GM21360 (cell line): ENCODE results near the gene FAM222B.
"Not testable (repeated sequence)": the region's sequence is repeated elsewhere in the genome, so short reads cannot be mapped to it uniquely, and the experiment has no call there.

Source experiments
- ATAC-seq: cut with Tn5 transposase; IDR thresholded peaks from one replicate; pipeline ENCODE4 v1.9.1; 2021; ENCODE audit warnings: mild to moderate bottlenecking, moderate library complexity; ENCODE audit not compliant: unreplicated experiment

FAM222B gene, protein sequence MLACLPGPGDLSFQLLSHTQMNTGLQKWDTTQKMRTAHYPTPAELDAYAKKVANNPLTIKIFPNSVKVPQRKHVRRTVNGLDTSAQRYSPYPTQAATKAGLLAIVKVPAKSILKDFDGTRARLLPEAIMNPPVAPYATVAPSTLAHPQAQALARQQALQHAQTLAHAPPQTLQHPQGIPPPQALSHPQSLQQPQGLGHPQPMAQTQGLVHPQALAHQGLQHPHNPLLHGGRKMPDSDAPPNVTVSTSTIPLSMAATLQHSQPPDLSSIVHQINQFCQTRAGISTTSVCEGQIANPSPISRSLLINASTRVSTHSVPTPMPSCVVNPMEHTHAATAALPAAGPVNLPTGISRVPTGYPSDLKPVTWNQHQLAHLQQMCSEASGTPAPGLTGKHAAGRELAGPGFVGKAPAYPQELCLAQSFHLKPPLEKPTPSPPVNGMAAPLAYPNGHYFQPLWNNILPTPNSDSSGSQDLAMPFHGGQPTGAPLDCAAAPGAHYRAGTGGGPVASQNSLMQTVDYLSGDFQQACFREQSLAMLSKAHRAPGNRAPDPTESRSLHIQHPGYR

GRCh38 chr17:28842282-28843012 is at the start of gene FAM222B:
FAM222B (minus strand) TSS chr17:28842790; CDS start chr17:28766667, 76,123 bp downstream.
- peak; percentile 79 for ATAC-seq

DNA sequence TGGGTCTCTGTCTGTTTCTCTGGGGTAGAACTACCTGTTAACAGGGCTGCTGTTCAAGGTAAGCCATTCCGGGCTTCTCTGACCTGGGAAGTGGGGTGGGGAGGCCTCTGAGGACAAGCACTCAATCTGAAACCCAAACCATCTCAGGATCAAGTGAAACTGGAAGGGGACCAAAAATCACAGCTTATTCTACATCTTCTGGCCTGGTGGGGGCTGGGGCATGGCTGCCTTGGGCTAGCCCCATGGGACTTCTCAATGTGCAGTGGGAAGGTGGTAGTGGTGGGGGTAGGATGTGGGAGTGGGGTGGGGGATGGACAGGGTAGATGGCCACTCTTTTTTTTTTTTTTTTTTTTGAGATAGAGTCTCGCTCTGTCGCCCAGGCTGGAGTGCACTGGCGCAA is 49.4 kb upstream of the FAM222B start:
- no peak for ATAC-seq

DNA sequence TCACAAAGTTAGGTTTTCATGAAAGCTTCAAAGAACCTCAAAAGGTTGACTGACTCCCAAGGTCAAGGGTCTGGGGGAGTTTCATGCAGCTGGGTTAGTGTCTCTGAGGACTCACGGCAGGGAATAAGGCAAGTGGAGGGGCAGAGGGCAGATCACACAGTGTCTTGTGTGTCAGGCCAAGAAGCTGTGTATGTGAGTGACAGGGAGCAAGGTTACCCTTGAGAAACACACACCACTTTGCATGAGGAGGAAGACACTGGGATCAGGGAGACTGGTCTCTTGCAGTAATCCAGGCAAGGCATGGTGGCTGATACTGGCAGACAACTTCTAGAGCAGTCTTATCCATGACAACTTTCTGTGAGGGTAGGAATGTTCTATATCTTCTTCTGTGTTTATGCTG is 48.6 kb upstream of the FAM222B start:
- ATAC-seq, result no peak

DNA sequence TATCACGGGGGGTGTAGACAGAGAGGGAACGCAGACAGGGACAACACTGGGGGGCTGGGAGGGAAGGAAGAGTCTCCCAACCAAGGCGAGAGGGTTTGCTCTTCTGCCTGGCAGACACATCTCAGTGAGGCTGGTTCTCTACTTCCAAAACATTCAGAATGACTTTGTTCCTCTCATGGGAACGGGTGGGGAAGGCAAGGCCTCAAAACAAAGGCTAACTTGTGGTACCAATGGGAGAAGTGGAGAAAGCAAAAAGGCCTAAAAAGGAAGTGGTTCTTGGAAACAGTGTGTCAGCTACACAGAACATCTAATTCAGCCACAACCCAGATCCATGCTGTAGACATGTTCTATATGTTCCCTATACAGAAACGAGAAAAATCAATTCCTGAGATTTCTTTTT is 47.4 kb upstream of the FAM222B start:
- no peak for ATAC-seq

DNA sequence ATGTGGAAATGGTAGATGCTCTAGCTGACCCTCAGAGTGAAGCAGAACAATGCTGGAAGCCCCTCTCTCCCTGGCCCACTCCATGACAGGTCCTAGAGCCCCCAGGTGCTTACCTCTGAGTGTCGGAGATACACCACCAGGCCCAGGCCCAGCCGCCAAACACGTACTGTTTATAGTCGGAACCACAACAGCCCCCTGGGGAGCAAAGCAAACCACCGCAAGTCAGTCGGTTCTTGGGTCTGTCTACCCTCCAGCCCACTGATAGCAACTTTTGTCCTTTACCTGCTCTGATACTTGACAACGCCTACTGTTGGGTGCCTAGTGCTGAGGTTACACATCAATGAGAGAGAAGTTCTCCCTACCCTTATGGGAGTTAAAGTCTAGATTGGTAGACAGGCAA is 46.2 kb upstream of the FAM222B start:
- no peak for ATAC-seq

- no peak for ATAC-seq
Observed at GRCh38 chr17:28887871-28888471, 45.4 kb upstream of the FAM222B start.

GRCh38 chr17:28885951-28886350 is 43.4 kb upstream of the FAM222B start:
- no peak for ATAC-seq

GRCh38 chr17:28885363-28885762 is 42.8 kb upstream of the FAM222B start:
- no peak for ATAC-seq

DNA sequence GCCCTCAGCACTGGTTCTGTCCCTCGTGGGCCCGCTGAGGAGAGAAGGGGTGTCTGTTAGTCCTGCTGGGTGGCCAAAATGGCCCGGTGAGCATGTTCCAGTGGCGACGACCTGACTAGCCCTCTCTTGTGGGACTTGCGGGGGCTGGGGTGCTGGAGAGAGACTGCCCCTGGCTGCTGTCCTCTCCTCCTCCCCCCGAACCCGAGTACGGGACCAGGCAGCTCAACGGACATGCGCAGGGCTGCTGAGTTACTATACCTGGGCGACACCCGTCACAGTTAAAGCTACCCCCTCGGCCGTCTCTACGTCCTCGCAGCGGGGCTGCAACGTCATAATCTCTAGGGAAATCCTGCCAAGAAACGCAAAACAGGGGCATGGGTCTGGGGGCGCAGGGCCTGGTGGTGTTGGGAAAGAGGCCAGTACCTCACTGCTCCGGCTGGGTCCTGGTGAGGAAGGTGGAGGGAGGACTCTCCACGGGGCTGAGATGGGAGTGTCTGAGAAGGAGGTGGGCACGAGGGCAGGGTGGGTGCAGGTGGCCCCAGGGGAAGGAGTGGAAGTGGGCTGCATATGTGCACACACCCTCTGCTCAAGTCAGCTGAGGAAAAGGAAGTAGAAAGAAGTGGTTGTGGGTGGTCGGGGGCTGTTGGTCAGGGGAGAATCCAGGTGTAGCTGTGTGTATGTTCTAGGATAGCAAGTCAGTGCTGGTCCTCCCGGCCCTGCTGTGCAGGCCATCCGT is 41.5 kb upstream of the FAM222B start:
- no peak for ATAC-seq

DNA sequence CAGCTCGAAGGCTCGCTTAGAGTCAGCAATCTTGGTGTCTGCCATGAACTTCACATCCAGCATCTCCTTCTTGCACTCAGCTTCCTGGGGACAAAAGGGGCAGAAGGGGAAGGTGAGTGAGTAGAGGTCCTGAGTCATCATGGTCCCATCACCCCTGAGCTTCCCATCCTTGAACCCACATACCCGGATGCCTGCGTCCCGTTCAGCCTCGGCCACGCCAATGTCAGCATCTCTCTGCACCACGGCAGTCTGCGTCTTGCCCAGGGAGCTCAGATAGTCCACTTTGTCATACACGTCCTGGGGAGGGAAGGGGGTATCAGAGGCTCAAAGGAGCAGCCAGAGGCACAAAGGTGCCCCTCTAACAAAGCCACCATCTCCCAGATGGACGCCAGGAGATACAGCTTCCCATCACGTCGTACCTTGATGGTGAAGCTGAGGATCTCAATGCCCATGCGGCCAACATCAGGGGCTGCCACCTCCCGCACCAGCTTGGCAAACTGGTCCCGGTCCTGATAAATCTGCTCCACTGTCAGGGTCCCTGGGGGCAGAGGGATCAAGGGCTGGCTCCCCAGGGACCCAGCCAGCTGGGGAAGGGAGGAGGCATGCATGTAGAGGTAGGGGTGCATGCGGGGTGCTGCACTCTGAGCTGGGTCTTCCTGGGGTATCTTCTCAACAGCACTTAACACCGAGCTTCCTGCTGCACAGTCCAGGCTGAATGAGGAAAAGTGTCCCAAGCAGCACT is 39.7 kb upstream of the FAM222B start:
- no peak for ATAC-seq

DNA sequence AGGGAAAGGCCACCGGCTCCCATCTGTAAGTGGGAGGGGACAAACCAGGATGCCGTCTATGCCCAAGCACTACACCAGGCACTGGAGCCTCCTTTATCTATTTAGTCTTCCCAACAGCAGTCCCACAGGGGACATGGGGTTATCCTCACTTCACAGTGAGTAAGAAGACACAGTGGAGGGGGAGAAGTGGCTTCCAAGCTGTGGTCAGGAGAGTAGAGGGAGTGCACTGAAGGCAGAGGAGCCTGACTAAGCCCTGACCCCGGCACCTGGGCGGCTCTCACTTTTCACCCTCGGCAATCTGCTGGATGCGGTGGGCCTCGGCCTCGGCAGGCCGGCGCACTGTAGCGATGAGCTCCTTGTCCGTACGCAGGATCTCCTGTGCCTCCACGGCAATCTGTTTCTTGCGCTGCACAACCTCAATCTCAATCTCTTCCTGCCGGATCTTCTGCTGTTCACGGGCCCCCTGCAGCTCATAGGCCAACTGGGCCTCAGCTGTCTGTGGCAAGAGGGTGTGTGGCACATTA is 39.0 kb upstream of the FAM222B start:
- no peak for ATAC-seq

DNA sequence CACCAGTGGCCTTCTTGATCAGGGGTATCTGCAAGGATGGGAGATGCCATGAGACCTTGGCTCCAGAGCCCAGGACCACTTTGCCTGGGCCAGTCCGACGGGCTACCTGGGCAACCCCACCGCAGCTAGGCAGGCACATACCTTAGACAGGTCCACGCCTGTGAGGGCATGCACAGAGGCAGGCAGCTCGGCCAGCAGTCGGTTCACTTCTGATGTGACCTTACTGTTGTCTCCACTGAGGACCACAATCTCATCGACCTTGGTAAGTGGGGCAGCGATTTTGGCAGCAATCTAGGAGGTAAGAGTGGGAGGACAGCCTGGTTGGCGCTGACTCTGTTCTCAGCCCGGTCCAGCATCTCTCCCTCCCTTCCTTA is 38.0 kb upstream of the FAM222B start:
- no peak for ATAC-seq

GRCh38 chr17:28879886-28880571 is 37.4 kb upstream of the FAM222B start:
- no peak for ATAC-seq

DNA sequence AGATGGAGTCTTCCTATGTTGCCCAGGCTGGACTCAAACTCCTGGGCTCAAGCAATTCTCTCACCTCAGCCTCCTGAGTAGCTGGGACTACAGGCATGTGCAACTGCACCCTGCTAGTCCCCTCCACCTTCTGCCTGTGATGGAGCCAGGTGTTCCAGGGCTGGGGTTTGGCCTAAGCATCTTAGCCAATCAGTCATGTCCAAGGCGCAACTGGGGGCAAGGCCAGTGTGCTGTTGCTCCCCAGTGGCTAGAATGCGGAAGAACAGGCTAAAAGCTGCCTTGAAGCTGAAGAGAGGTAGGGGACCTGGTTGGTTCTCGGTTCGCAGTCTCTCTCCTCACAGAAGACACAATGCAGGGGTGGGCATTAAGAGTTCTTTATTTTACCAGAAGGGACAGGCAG is 36.4 kb upstream of the FAM222B start:
- no peak for ATAC-seq

DNA sequence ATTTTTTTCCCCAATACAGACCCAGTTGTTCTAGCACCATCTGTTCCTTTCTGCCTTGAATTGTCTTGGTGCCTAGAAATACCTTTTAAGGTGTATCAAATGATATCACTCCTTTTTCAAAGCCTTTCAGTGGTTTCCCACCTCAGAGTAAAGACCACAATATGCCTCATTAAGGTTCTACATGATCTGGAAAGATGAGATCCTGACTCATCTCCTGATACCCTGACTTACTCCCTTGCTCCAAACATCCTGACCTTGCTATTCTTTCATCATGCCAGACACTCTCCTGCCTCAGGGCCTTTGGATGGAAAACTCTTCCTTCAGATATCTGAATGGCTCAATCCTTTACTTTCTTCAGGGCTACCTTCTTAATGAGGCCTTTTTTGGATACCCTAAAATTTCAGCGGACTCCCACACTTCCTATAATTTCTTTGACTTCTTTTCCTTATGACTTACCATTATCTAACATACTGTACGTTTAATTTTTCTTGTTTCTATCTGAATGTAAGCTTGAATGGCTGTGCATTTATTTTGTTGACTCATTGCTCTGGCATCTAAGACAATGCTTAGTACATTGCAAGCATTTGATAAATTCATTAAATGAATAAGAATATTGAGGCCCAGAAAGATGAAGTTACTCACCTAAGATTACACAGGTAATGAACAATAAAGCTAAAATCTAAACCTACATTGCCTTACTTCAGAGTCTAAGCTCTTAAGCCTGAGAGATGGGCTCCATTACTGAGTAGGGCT is 35.7 kb upstream of the FAM222B start:
- ATAC-seq, result no peak

DNA sequence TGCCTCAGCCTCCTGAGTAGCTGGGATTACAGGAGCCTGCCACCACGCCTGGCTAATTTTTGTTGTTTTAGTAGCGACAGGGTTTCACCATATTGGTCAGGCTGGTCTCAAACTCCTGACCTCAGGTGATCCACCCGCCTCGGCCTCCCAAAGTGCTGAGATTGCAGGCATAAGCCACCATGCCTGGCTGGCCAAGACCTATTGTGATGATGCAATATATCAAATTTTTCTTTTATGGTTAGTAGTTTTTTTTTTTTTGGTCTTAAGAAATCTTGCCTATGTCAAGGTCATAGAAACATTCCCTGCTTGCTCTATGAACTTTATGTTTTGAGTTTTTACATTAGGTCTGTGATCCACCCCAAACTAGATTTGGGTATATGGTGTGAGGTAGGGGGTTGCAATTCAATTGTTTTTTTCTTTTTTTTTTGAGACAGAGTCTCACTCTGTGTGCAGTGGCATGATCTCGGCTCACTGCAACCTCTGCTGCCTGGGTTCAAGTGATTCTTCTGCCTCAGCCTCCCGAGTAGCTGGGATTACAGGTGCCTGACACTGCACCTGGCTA is 34.6 kb upstream of the FAM222B start:
- ATAC-seq, result not testable (repeated sequence)

GRCh38 chr17:28875848-28876550 is 33.4 kb upstream of the FAM222B start:
- no peak for ATAC-seq

DNA sequence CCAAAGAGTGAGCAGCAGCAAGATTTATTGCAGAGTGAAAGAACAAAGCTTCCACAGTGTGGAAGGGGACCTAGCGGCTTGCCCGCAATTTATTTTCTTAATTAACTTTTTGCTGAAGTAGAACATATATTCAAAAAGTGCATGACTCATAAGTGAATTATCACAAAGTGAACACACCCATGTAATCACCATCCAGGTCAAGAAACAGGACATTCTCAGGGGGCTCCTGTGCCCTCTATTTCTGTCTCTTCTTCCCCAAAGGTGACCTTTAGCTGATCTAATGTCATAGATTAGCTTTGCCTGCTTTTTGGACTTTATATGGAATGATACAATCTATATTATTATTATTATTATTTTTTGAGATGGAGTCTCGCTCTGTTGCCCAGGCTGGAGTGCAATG is 32.2 kb upstream of the FAM222B start:
- ATAC-seq, result no peak
